Naive B cell (primary cell): ENCODE data around the gene IPMK. TPM values are rescaled to one million over a fixed set of nuclear protein-coding genes. Genes with fewer than 3 reads are reported as not detected.

Experiments used
- ATAC-seq, 2 donors: fragments of 150-1000 bp; cut with Tn5 transposase; 2 replicates each; pipeline ENCODE4 v1.10.0; 2021; ENCODE audit warnings: low read depth in 2 of 2, mild to moderate bottlenecking in 2 of 2, moderate library complexity in 2 of 2
- DNase-seq: peaks from one replicate; pipeline ENCODE4 v3.0.0; 2022
- H3K27ac Mint-ChIP-seq, 6 donors: one replicate each; pipeline ENCODE4 v1.8.0; 2020 to 2022; ENCODE audit warnings: mild to moderate bottlenecking in 6 of 6, mixed read lengths in 6 of 6, moderate library complexity in 5 of 6, inconsistent platforms in 2 of 6
- H3K27me3 Mint-ChIP-seq, 3 donors: one replicate each; pipeline ENCODE4 v1.8.0; 2021 to 2022; ENCODE audit warnings: mixed read lengths in 3 of 3, mild to moderate bottlenecking in 1 of 3
- H3K36me3 Mint-ChIP-seq, 2 donors: one replicate each; pipeline ENCODE4 v1.8.0; 2020 to 2022; ENCODE audit warnings: mixed read lengths in 2 of 2, inconsistent platforms in 1 of 2, mild to moderate bottlenecking in 1 of 2
- H3K4me1 Mint-ChIP-seq, 3 donors: one replicate each; pipeline ENCODE4 v1.8.0; 2020 to 2022; ENCODE audit warnings: mixed read lengths in 3 of 3, inconsistent platforms in 1 of 3, mild to moderate bottlenecking in 1 of 3, moderate library complexity in 1 of 3
- H3K4me3 Mint-ChIP-seq, 8 donors: one replicate each; pipeline ENCODE4 v1.8.0; 2020 to 2022; ENCODE audit warnings: mild to moderate bottlenecking in 8 of 8, mixed read lengths in 8 of 8, moderate library complexity in 8 of 8, inconsistent platforms in 2 of 8
- H3K9me3 Mint-ChIP-seq, 7 donors: one replicate each; pipeline ENCODE4 v1.8.0; 2020 to 2022; ENCODE audit warnings: mixed read lengths in 7 of 7, mild to moderate bottlenecking in 5 of 7, inconsistent platforms in 2 of 7, moderate library complexity in 1 of 7
- polyA plus RNA-seq, 6 donors: library from polyadenylated mRNA; unstranded; fragments of 300-500 nt; fragmentation: Illumina TruSeq; gene quantifications; one replicate each; pipeline ENCODE4 v1.2.3, GENCODE V29; 2021; ENCODE audit warnings: low read depth in 6 of 6

The IPMK gene
- 1 to 10 TPM; 2.3 to 4.8 (median 3.3) TPM for polyA plus RNA-seq

GRCh38 chr10:58267713-58268453 lies at the start of gene IPMK:
IPMK (minus strand) TSS chr10:58267894; CDS start chr10:58267611, 283 bp downstream.
- Mint-ChIP-seq H3K4me1 (peaks cover 20 to 56% (median 24%) of the 10 kb centered on the region in 3 donors), H3K27me3 (no peaks in the 10 kb centered on the region), H3K36me3 (no peaks in the 10 kb centered on the region), H3K4me3 (peak within 1 kb of the TSS; percentile 97 to 100 (median 100)), H3K27ac (peak within 1 kb of the TSS; percentile 99 to 100 (median 100)), H3K9me3 (peaks cover 0 to 1% (median 0%) of the 10 kb centered on the region in 7 donors)
- DNase-seq (peak; percentile 97), ATAC-seq (peak; percentile 60 to 62)

GRCh38 chr10:58316874-58317273 lies 49.2 kb upstream of the IPMK start:
- Mint-ChIP-seq H3K27ac (no peak overlapping the region), H3K4me1 (no peaks in the 10 kb centered on the region), H3K9me3 (no peaks in the 10 kb centered on the region), H3K36me3 (no peaks in the 10 kb centered on the region), H3K27me3 (peaks cover 4 to 18% (median 9%) of the 10 kb centered on the region in 3 donors), H3K4me3 (no peak overlapping the region)
- DNase-seq (no peak), ATAC-seq (no peak)

GRCh38 chr10:58311026-58311425 lies 43.3 kb upstream of the IPMK start:
- Mint-ChIP-seq H3K4me3 (no peak overlapping the region), H3K36me3 (no peaks in the 10 kb centered on the region), H3K9me3 (peaks cover 0 to 2% (median 0%) of the 10 kb centered on the region in 7 donors), H3K27ac (no peak overlapping the region), H3K27me3 (peaks cover 16 to 24% (median 20%) of the 10 kb centered on the region in 3 donors), H3K4me1 (no peaks in the 10 kb centered on the region)
- ATAC-seq (no peak), DNase-seq (no peak)

GRCh38 chr10:58307676-58308075 lies 40.0 kb upstream of the IPMK start:
- Mint-ChIP-seq H3K4me1 (no peaks in the 10 kb centered on the region), H3K27me3 (peaks cover 28 to 47% (median 40%) of the 10 kb centered on the region in 3 donors), H3K9me3 (peaks cover 0 to 2% (median 0%) of the 10 kb centered on the region in 7 donors), H3K36me3 (no peaks in the 10 kb centered on the region), H3K4me3 (no peak overlapping the region), H3K27ac (no peak overlapping the region)
- DNase-seq (no peak), ATAC-seq (no peak)

- DNase-seq: no peak
- Mint-ChIP-seq H3K4me1 (no peaks in the 10 kb centered on the region), H3K4me3 (no peak overlapping the region), H3K27ac (no peak overlapping the region), H3K9me3 (peaks cover 0 to 2% (median 0%) of the 10 kb centered on the region in 7 donors), H3K36me3 (no peaks in the 10 kb centered on the region), H3K27me3 (peaks cover 32 to 50% (median 48%) of the 10 kb centered on the region in 3 donors)
- no peak for ATAC-seq
Measured at GRCh38 chr10:58305821-58306220, 38.1 kb upstream of the IPMK start.

GRCh38 chr10:58304099-58304633 lies 36.5 kb upstream of the IPMK start:
- Mint-ChIP-seq H3K9me3 (no peaks in the 10 kb centered on the region), H3K27ac (no peak overlapping the region)

GRCh38 chr10:58302254-58302653 lies 34.6 kb upstream of the IPMK start:
- Mint-ChIP-seq H3K27ac (peak overlapping the region in 1 of 6 donors; percentile 17), H3K9me3 (no peaks in the 10 kb centered on the region), H3K4me3 (no peak overlapping the region), H3K36me3 (no peaks in the 10 kb centered on the region), H3K27me3 (peaks cover 23 to 34% (median 27%) of the 10 kb centered on the region in 3 donors), H3K4me1 (peaks cover 0 to 5% (median 2%) of the 10 kb centered on the region in 3 donors)
- DNase-seq (no peak), ATAC-seq (no peak)

More at GRCh38 chr10:58304099-58304633, 36.5 kb upstream of the IPMK start:
- ATAC-seq: no peak
- Mint-ChIP-seq H3K4me1 (peaks cover 0 to 5% (median 2%) of the 10 kb centered on the region in 3 donors), H3K4me3 (no peak overlapping the region), H3K36me3 (no peaks in the 10 kb centered on the region), H3K27me3 (peaks cover 31 to 42% (median 36%) of the 10 kb centered on the region in 3 donors)
- no peak for DNase-seq

GRCh38 chr10:58300676-58301075 lies 33.0 kb upstream of the IPMK start:
- H3K9me3 Mint-ChIP-seq: no peaks in the 10 kb centered on the region
- DNase-seq (no peak), ATAC-seq (no peak)
- H3K36me3 Mint-ChIP-seq: no peaks in the 10 kb centered on the region
- peaks cover 0 to 5% (median 2%) of the 10 kb centered on the region in 3 donors for H3K4me1 Mint-ChIP-seq
- H3K27me3 Mint-ChIP-seq: peaks cover 16 to 29% (median 22%) of the 10 kb centered on the region in 3 donors
- no peak overlapping the region for H3K4me3 Mint-ChIP-seq
- no peak overlapping the region for H3K27ac Mint-ChIP-seq

GRCh38 chr10:58299580-58299979 lies 31.9 kb upstream of the IPMK start:
- peak overlapping the region in 2 of 6 donors; percentile 40 to 43 for H3K27ac Mint-ChIP-seq
- peaks cover 16 to 29% (median 21%) of the 10 kb centered on the region in 3 donors for H3K27me3 Mint-ChIP-seq
- peak; percentile 93 to 96 for ATAC-seq
- no peak overlapping the region for H3K4me3 Mint-ChIP-seq
- DNase-seq: peak; percentile 57
- peaks cover 0 to 5% (median 2%) of the 10 kb centered on the region in 3 donors for H3K4me1 Mint-ChIP-seq
- H3K36me3 Mint-ChIP-seq: no peaks in the 10 kb centered on the region
- no peaks in the 10 kb centered on the region for H3K9me3 Mint-ChIP-seq

GRCh38 chr10:58293989-58294388 lies 26.3 kb upstream of the IPMK start:
- Mint-ChIP-seq H3K36me3 (no peaks in the 10 kb centered on the region), H3K4me3 (no peak overlapping the region), H3K9me3 (no peaks in the 10 kb centered on the region), H3K4me1 (no peaks in the 10 kb centered on the region), H3K27me3 (no peaks in the 10 kb centered on the region), H3K27ac (peak overlapping the region in 1 of 6 donors; percentile 61)
- DNase-seq (no peak), ATAC-seq (no peak)

GRCh38 chr10:58291538-58292174 lies 24.0 kb upstream of the IPMK start:
- Mint-ChIP-seq H3K4me1 (no peaks in the 10 kb centered on the region), H3K36me3 (no peaks in the 10 kb centered on the region), H3K27me3 (no peaks in the 10 kb centered on the region), H3K4me3 (no peak overlapping the region), H3K27ac (peak overlapping the region in 1 of 6 donors; percentile 21), H3K9me3 (no peaks in the 10 kb centered on the region)
- DNase-seq (peak; percentile 45), ATAC-seq (peak; percentile 56 to 76)

- peak overlapping the region in 5 of 6 donors; percentile 43 to 88 (median 72) for H3K27ac Mint-ChIP-seq
- H3K9me3 Mint-ChIP-seq: no peaks in the 10 kb centered on the region
- peak; percentile 44 for DNase-seq
- H3K27me3 Mint-ChIP-seq: no peaks in the 10 kb centered on the region
- H3K4me3 Mint-ChIP-seq: peak overlapping the region in 3 of 8 donors; percentile 0 to 55 (median 43)
- ATAC-seq: peak; percentile 97 to 98
- peaks cover 11 to 17% (median 12%) of the 10 kb centered on the region in 3 donors for H3K4me1 Mint-ChIP-seq
- peaks cover 0 to 9% of the 10 kb centered on the region in 2 donors for H3K36me3 Mint-ChIP-seq
Measured at GRCh38 chr10:58282615-58283014, 14.9 kb upstream of the IPMK start.

- no peak overlapping the region for H3K4me3 Mint-ChIP-seq
- DNase-seq (no peak), ATAC-seq (no peak)
- H3K36me3 Mint-ChIP-seq: peaks cover 0 to 9% of the 10 kb centered on the region in 2 donors
- H3K9me3 Mint-ChIP-seq: no peaks in the 10 kb centered on the region
- H3K4me1 Mint-ChIP-seq: peaks cover 11 to 17% (median 12%) of the 10 kb centered on the region in 3 donors
- peak overlapping the region in 1 of 6 donors; percentile 11 for H3K27ac Mint-ChIP-seq
- H3K27me3 Mint-ChIP-seq: no peaks in the 10 kb centered on the region
Measured at GRCh38 chr10:58281092-58281752, 13.5 kb upstream of the IPMK start.
